CD4-positive, alpha-beta T cell (primary cell): ENCODE measurements around the gene RAD51AP2. TPM values are rescaled to one million over a fixed set of nuclear protein-coding genes. Genes with fewer than 3 reads are reported as not detected.

Experiments used
- ATAC-seq: fragments of 200-7000 bp; cut with Tn5 transposase; one replicate; pipeline ENCODE4 v1.10.0; 2022; ENCODE audit warnings: mild to moderate bottlenecking; ENCODE audit not compliant: poor library complexity
- CTCF ChIA-PET: fragments of 350-600 bp; sonication (Branson Sonifier 250); formaldehyde crosslinking; loops from one replicate; lab custom pipeline; 2021; ENCODE audit warnings: antibody characterized with exemption, inconsistent platforms; lab: Charles Lee
- POLR2A ChIA-PET: fragments of 350-600 bp; sonication (Branson Sonifier 250); formaldehyde crosslinking; loops from one replicate; lab custom pipeline; 2021; ENCODE audit warnings: antibody characterized with exemption, inconsistent platforms; lab: Charles Lee
- DNase-seq, 14 experiments: peaks; one replicate each; pipeline ENCODE4 v3.0.0-alpha.2; 2013 to 2020; ENCODE audit warnings: mixed read lengths in 2 of 14
- H3K27ac ChIP-seq, 2 donors: one replicate each; pipeline versions ENCODE4 v1.5.1 to v1.7.0; 2013; ENCODE audit warnings: low read length in 2 of 2, low read depth in 1 of 2, mild to moderate bottlenecking in 1 of 2
- H3K27me3 ChIP-seq, 2 experiments: 1 replicate in 1 of 2; 2 replicates in 1 of 2; pipeline versions ENCODE4 v1.6.1 to v1.7.0; 2013; ENCODE audit warnings: low read length in 2 of 2, control low read depth in 1 of 2, mild to moderate bottlenecking in 1 of 2, moderate library complexity in 1 of 2; ENCODE audit not compliant: insufficient read depth in 2 of 2, control insufficient read depth in 1 of 2
- H3K36me3 ChIP-seq: one replicate; pipeline ENCODE4 v1.6.1; 2013; ENCODE audit warnings: low read length, control low read depth; ENCODE audit not compliant: insufficient read depth
- H3K4me1 ChIP-seq: one replicate; pipeline ENCODE4 v1.6.1; 2013; ENCODE audit warnings: low read length, control low read depth; ENCODE audit not compliant: insufficient read depth
- H3K4me3 ChIP-seq: one replicate; pipeline ENCODE4 v1.5.1; 2013; ENCODE audit warnings: mild to moderate bottlenecking, low read length, moderate library complexity
- H3K9me3 ChIP-seq, 2 experiments: 1 replicate in 1 of 2; 2 replicates in 1 of 2; pipeline versions ENCODE4 v1.6.1 to v1.7.0; 2013; ENCODE audit warnings: low read length in 2 of 2, mild to moderate bottlenecking in 2 of 2, control low read depth in 1 of 2, moderate library complexity in 1 of 2; ENCODE audit not compliant: control insufficient read depth in 1 of 2, insufficient read depth in 1 of 2
- H3K27ac Mint-ChIP-seq: one replicate; pipeline ENCODE4 v1.8.0; 2020; ENCODE audit warnings: mixed read lengths
- H3K27me3 Mint-ChIP-seq: one replicate; pipeline ENCODE4 v1.8.0; 2021; ENCODE audit warnings: mixed read lengths
- H3K36me3 Mint-ChIP-seq: one replicate; pipeline ENCODE4 v1.8.0; 2021; ENCODE audit warnings: low read depth, mixed read lengths
- H3K4me1 Mint-ChIP-seq: one replicate; pipeline ENCODE4 v1.8.0; 2021; ENCODE audit warnings: low read depth, mixed read lengths
- H3K4me3 Mint-ChIP-seq: one replicate; pipeline ENCODE4 v1.8.0; 2020; ENCODE audit warnings: mild to moderate bottlenecking, mixed read lengths
- H3K9me3 Mint-ChIP-seq: one replicate; pipeline ENCODE4 v1.8.0; 2020; ENCODE audit warnings: mixed read lengths
- intact Hi-C, 2 experiments: fragments of 100-400 bp; cut with DNase I in 1 of 2; cut with micrococcal nuclease in 1 of 2; formaldehyde crosslinking; loops; one replicate each; pipeline versions ENCODE4 v1.15.1 to v1.9.0; 2023 to 2025; cut with DNase I, micrococcal nuclease
- total RNA-seq, 174 experiments: library from RNA in 2 of 174; stranded (reverse) in 2 of 174; gene quantifications; one replicate each; pipeline ENCODE4 v1.2.3 and lab custom pipeline; 2021 to 2026
- TF ChIP-seq, protein P1 (sequence below): fragments of 200-600 bp; IDR thresholded peaks from one replicate; pipeline ENCODE4 v1.8.0; 2022; ENCODE audit warnings: antibody characterized with exemption, mild to moderate bottlenecking

Gene RAD51AP2
- total RNA-seq, 2 experiments from 2014 or later, result not detected

DNA sequence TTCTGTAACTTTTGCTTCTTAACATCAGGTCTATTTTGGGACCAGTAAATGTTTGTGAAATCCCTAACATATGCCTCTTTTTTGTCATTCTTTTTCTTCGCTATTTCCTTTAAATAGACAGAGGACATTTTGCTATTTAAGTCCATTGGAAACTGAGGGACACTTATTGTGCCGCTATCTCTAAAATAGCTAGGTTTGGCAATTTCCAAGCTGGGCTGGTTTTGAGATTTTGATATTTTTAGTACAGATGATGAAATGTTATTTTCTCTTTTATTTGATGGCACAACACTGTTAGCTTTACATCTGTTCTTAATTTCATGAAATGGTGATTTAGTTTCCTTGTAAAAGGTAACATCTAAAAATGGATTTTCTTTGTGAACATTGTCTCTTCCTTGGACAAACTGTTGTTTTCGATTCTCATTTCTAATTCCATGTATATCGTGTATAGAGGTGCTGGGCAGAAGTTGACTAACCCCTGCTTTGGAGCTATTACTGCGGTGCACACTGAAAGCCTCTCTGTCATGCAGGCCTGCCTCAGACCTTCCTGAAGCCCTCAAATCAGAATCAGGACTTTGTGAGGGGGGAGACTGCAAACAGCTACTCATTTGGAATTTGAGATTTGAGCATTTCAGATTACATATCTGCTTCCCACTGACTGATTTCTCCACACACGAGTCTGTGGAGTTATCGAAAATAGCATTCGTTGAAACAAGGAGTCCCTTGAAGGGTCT is 594 bp downstream of the RAD51AP2 start:
- no peaks in the 10 kb centered on the region for H3K9me3 Mint-ChIP-seq
- Histone ChIP-seq H3K4me3 (no peak overlapping the region), H3K27ac (no peak overlapping the region), H3K36me3 (no peaks in the 10 kb centered on the region), H3K4me1 (no peaks in the 10 kb centered on the region), H3K9me3 (peaks cover 0 to 6% of the 10 kb centered on the region in 2 experiments), H3K27me3 (peaks cover 7 to 19% of the 10 kb centered on the region in 2 experiments)
- H3K27me3 Mint-ChIP-seq, result peaks cover 37% of the 10 kb centered on the region
- ChIA-PET CTCF (no interaction called here), POLR2A (no interaction called here)
- no peak for DNase-seq
- TF ChIP-seq, protein P1, sequence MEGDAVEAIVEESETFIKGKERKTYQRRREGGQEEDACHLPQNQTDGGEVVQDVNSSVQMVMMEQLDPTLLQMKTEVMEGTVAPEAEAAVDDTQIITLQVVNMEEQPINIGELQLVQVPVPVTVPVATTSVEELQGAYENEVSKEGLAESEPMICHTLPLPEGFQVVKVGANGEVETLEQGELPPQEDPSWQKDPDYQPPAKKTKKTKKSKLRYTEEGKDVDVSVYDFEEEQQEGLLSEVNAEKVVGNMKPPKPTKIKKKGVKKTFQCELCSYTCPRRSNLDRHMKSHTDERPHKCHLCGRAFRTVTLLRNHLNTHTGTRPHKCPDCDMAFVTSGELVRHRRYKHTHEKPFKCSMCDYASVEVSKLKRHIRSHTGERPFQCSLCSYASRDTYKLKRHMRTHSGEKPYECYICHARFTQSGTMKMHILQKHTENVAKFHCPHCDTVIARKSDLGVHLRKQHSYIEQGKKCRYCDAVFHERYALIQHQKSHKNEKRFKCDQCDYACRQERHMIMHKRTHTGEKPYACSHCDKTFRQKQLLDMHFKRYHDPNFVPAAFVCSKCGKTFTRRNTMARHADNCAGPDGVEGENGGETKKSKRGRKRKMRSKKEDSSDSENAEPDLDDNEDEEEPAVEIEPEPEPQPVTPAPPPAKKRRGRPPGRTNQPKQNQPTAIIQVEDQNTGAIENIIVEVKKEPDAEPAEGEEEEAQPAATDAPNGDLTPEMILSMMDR, result no peak
- H3K27ac Mint-ChIP-seq, result no peak overlapping the region
- H3K4me3 Mint-ChIP-seq, result no peak overlapping the region
- intact Hi-C loops, result no loop called here
- H3K36me3 Mint-ChIP-seq, result no peaks in the 10 kb centered on the region
- no peak for ATAC-seq
- H3K4me1 Mint-ChIP-seq, result no peaks in the 10 kb centered on the region

DNA sequence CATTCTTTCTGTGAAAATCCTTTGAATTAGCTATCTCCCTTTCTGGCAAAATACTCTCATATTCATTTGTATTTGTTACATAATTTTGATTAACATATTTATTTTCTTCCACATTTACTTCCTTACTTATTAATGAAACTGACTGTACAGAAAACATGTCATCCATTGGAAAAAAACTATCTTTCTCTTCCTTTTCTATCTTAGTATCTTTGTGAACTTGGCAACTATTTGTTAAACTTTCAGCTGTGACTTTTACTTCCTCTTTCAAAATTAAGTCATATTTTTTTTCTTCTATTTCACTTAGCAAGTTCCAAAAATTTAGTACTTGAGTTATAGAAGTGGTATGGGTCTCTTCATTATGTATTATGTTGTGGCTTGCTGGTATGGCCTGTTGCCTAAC is 2.6 kb downstream of the RAD51AP2 start:
- Histone ChIP-seq H3K27me3 (peaks cover 7 to 19% of the 10 kb centered on the region in 2 experiments), H3K4me3 (no peak overlapping the region), H3K4me1 (no peaks in the 10 kb centered on the region), H3K27ac (no peak overlapping the region), H3K9me3 (peaks cover 0 to 6% of the 10 kb centered on the region in 2 experiments), H3K36me3 (no peaks in the 10 kb centered on the region)
- no peaks in the 10 kb centered on the region for H3K36me3 Mint-ChIP-seq
- intact Hi-C loops, result no loop called here
- CTCF ChIA-PET, result no interaction called here
- H3K4me1 Mint-ChIP-seq, result no peaks in the 10 kb centered on the region
- H3K4me3 Mint-ChIP-seq, result no peak overlapping the region
- TF ChIP-seq, protein P1, result no peak
- no peak overlapping the region for H3K27ac Mint-ChIP-seq
- DNase-seq (no peak), ATAC-seq (no peak)
- POLR2A ChIA-PET, result no interaction called here
- H3K27me3 Mint-ChIP-seq, result peaks cover 32% of the 10 kb centered on the region
- H3K9me3 Mint-ChIP-seq, result no peaks in the 10 kb centered on the region

- intact Hi-C loops, result no loop called here
- TF ChIP-seq, protein P1, result no peak
- Mint-ChIP-seq H3K36me3 (no peaks in the 10 kb centered on the region), H3K9me3 (no peaks in the 10 kb centered on the region), H3K27me3 (no peaks in the 10 kb centered on the region), H3K4me3 (no peak overlapping the region), H3K4me1 (no peaks in the 10 kb centered on the region), H3K27ac (no peak overlapping the region)
- POLR2A ChIA-PET, result no interaction called here
- Histone ChIP-seq H3K27me3 (no peaks in the 10 kb centered on the region), H3K4me3 (no peak overlapping the region), H3K9me3 (no peaks in the 10 kb centered on the region), H3K27ac (no peak overlapping the region), H3K4me1 (no peaks in the 10 kb centered on the region), H3K36me3 (no peaks in the 10 kb centered on the region)
- CTCF ChIA-PET, result no interaction called here
- no peak for ATAC-seq
- DNase-seq, result no peak
Observed at GRCh38 chr2:17506736-17507616, 11.3 kb downstream of the RAD51AP2 start.
